ENCODE measurements around the gene TAPT1. TPM values are rescaled to one million over a fixed set of nuclear protein-coding genes. Genes with fewer than 3 reads are reported as not detected.
"Not testable (repeated sequence)": the region's sequence is repeated elsewhere in the genome, so short reads cannot be mapped to it uniquely, and the experiment has no call there.

Gene TAPT1
- total RNA-seq, 1 experiment from 2014 or later = 10.5 TPM

DNA sequence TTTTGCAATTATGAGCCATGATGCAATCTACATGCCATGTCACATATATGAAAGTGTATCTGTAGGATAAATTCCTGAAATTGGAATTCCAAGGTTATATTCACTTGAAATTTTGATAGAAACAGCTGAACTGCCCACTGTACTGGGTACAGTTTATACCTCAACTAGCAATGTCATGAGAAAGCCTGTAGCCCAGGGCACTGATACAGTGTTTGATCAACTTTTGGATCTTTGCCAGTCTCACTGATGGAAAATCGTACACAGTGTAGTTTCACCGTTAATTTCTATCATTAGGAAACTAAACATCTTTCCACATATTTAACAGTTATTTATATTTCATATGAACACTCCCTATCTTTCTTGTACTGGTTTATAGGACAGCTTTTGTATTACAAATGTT is 34.2 kb downstream of the TAPT1 start:
- DNase-seq (ENCODE audit: extremely low read depth, low read depth) = peak; percentile 1

- no peak for DNase-seq (ENCODE audit: extremely low read depth, low read depth)
Measured at GRCh38 chr4:16187455-16187854, 38.8 kb downstream of the TAPT1 start.

- DNase-seq (ENCODE audit: extremely low read depth, low read depth) = no peak
Measured at GRCh38 chr4:16186986-16187385, 39.3 kb downstream of the TAPT1 start.

DNA sequence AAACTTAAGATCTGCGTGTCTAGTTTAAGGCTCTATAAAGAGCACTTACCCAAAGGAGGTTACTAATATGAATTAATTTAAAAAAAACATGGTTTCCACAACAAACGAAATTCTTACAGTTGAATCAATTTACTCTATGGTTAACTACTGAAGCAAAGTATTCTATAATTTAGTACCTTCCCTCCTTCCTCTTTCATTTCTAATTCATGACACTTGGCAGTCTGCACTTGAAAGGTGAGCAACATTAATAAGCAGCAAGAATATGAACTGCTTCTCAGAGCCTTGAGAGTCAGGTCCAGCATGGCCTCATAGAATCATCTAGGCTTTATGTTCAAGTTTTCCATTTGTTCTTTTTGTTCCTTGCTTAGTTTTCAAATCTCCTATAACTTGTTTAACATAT is 42.7 kb downstream of the TAPT1 start:
- DNase-seq (ENCODE audit: extremely low read depth, low read depth) = no peak

- DNase-seq (ENCODE audit: extremely low read depth, low read depth) = no peak
Measured at GRCh38 chr4:16176621-16177020, 49.6 kb downstream of the TAPT1 start.

DNA sequence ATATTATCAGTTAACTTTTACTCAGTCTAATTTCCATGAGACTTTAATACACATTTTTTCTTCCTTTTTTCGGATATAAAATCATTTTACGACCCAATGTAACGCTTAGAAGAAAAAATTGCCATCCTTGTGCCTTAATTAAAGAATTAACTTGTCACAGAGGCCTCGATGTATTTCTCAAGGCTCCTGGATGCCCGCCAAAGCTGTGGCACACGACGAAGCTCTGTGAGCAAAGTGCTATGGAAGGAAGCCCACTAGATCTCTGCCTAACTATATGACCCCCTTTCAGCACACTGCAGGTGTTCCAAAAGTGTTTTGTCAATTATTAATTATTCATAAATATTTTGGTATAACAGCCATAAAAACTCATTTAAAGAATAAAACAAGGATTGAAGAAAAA is 54.4 kb downstream of the TAPT1 start:
- DNase-seq (ENCODE audit: extremely low read depth, low read depth) = no peak

DNA sequence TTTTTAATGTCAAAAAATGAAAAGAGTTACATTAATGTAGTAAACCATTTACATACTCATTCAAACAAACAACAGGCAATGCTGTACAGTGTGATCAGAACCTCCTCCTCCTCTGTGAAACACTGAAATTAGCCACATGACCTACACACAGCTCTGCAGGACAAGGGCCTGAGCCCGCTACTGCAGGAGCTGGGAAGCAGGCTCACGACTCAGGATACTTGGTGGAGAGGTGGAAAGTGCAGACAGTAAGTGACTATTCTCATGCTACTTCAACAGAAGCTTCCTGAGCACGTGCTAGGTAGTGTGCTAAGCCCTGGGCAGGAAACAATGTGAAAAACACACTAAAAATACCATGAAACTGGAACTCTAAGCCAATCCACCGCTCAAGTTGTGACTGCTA is 56.8 kb downstream of the TAPT1 start:
- DNase-seq (ENCODE audit: extremely low read depth, low read depth) = no peak

GRCh38 chr4:16168710-16169388 is 57.4 kb downstream of the TAPT1 start:
- DNase-seq (ENCODE audit: extremely low read depth, low read depth) = no peak

DNA sequence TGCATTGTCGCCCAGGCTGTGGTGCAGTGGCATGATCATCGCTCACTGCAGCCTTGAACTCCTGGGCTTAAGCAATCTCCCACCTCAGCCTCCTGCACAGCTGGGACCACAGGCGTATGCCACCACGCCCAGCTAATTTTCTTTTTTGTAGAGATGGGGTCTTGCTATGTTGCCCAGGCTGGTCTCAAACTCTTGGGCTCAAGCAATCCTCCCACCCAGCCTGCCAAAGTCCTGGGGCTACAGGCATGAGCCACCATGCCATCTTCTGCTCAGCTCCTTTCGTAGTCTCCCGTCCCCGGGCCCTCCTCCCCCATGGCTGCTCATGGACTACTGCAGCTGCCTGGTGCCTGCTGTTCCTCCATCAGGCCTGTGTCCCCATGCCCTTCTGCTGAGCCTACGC is 58.1 kb downstream of the TAPT1 start:
- DNase-seq (ENCODE audit: extremely low read depth, low read depth) = no peak

DNA sequence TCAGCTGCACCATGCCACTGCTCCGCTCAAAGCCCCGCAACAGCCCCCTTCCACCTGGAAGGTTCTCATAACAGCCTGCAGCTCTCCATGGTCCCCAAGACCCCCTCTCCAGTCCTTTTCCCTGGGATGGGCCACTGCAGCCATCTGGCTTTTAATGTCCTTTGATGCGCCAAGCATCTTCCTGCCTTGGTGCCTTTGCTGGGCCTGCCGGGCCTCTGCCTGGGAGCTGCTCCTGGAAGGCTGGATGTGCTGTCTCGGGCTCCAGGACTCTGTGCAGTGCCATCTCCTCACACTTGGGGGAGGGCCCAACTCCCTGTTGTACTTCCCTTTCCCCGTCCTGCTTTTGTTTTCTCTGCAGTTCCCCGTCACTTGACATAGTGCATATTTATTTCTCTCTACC is 60.3 kb downstream of the TAPT1 start:
- DNase-seq (ENCODE audit: extremely low read depth, low read depth) = no peak

DNA sequence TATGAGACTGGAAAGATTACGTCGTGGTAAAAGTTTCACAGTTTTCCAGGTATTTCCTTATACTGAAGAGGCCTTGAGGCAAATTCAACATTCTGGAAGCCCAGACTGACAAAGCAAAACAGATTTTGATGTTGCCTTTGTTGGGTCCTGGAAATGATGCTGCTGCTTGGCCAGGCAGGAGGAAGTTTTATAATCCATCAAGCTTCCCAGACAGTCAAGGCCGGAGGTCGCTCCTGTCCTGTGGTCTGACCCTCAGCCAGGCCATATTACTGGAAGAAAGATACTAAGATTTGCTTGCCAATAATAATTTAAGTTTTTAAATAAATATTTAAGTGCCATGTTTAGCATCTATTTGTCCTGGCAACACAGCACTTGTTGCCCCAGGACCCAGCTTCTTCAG is 63.4 kb downstream of the TAPT1 start:
- no peak for DNase-seq (ENCODE audit: extremely low read depth, low read depth)

- DNase-seq (ENCODE audit: extremely low read depth, low read depth) = no peak
Measured at GRCh38 chr4:16161851-16162408, 64.3 kb downstream of the TAPT1 start.

DNA sequence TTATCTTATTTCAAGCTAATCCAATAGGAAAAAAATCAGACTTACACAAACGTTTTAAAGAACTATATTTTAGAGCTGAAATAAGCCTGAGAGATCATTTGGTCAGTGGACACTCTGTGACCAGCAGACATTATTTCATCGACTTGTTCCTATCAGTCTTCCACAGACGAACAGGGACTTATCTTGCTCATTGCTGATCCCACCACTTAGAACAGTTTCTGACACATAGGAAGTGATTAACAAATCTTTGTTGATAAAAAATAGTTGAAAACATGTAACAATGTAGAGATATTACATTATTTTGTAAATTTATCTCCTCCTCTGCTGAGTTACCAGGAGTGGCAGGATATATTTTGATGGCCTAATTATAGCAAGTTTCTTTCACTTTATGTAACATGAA is 65.8 kb downstream of the TAPT1 start:
- no peak for DNase-seq (ENCODE audit: extremely low read depth, low read depth)

- no peak for DNase-seq (ENCODE audit: extremely low read depth, low read depth)
Measured at GRCh38 chr4:16159286-16159685, 67.0 kb downstream of the TAPT1 start.

GRCh38 chr4:16158504-16158852 is 67.8 kb downstream of the TAPT1 start:
- no peak for DNase-seq (ENCODE audit: extremely low read depth, low read depth)

DNA sequence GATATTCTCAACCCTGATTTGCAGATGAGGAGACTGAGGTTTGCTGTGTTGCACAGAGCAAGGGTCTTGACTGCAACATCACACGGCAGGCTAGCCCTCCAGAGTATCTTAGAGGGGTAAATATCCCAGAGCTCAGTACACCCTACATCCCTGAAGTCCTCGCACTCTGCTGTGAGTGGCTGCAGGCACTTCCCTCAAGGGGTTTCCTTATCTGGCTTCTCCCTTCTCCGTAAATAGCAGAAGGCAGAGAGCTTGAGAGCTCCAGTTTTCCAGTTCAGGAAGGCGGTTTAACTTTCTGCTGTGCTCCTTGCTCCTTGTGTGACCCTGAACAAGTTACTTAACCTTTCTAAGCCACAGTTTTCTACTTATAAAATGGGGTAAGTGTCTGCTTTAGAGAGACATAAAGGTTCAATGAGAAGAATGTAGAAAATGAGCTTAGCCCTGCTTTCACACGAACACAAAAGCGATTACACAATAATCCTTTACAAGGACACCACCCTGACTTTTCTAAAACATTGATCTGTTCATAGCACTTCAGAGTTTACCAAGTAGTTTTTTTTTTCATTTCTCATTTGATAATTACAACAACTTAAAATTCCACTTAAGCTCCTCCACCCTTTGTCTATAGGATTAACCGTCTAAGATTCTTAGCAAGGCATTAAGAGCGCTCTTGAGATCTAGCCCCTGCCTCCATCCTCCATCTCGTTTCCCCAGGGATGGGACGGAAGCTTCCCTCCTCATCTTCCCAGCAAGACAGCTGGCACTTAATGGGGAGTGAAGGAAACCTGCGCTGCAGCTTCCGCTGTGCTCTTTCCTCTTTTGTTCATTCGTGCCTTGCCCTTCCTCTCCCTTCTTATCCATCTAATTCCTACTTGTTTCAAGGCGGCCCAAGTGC is 68.4 kb downstream of the TAPT1 start:
- DNase-seq (ENCODE audit: extremely low read depth, low read depth) = no peak

DNA sequence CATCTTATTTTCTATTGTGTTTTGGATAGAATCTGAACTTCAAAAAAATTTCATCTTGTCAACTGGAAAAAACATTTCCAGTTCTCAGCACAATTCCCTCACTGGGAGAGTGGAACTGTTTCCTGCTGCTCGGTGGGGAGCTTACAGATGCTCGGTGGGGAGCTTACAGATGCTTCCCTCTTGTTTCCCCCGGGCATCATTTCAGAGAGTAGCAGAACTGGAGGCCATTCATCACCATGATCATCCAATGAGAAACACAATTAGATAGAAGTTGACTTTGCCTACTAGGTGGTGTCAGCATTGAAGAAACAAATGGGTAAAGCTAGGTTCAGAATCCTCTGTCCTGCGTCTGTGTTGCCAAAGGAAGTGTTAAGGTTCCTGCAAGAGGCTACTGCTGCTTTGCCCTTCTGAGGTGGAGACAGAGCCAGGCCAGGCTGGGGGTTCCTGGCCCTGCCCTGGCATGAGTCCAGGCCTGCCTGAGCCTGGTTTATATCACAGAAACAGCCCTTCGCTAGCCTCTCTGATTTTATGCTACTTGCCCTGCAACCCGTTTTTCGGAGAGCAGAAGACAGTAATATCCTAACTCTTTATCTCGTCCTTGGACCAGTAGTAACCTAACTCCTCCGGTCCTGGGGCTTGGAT is 70.6 kb downstream of the TAPT1 start:
- DNase-seq (ENCODE audit: extremely low read depth, low read depth) = no peak

DNA sequence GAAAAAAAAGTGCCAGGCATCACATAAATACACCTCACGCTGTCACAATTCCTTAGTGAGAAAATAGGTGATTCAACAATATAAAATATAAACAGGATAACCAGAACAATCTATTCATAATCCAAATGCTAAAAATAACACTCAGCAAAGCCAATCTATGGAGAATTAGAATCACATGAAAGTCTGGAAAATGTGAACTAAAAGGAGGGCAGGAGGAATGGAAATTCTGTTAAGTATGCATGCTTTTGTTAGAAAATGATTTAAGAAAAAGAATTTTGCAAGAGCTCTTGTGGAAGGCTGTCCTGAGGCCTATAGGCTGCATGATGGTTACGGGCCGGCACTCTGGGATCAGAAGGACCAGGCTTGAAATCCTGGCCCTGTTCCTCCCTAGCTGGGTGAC is 71.8 kb downstream of the TAPT1 start:
- DNase-seq (ENCODE audit: extremely low read depth, low read depth) = no peak

DNA sequence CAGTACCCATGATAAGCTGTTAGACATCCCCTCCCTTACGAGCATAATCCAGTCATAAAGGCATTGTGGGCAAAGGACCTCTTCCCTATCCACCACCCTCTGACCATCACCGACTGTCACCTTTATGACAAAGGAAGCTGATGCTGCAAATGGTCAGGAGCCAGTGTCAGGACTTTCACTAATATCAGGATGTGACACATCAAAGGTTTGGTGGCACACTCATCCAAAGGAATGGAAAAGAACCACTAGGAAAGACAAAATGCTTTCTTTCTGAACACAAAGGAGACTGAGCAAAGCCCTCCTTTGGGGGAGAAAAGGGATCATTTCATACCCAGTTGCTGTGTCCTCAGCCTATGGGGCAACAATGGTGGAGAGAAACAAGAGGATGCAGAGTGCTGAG is 75.6 kb downstream of the TAPT1 start:
- DNase-seq (ENCODE audit: extremely low read depth, low read depth) = no peak

- not testable (repeated sequence) for DNase-seq (ENCODE audit: extremely low read depth, low read depth)
Measured at GRCh38 chr4:16144913-16145312, 81.4 kb downstream of the TAPT1 start.

GRCh38 chr4:16142598-16143310 is 83.5 kb downstream of the TAPT1 start:
- DNase-seq (ENCODE audit: extremely low read depth, low read depth) = no peak

Measured in NCI-H460 (cell line).